K562 (cell line): ENCODE data around the gene PDE1C. TPM values are rescaled to one million over a fixed set of nuclear protein-coding genes. Genes with fewer than 3 reads are reported as not detected.

ENCODE experiments used
- ATAC-seq: fragments of 200-7000 bp; cut with Tn5 transposase; 3 replicates; pipeline ENCODE4 v1.9.1; 2020; ENCODE audit warnings: moderate library complexity
- BruUV-seq: library from RNA; stranded (reverse); fragments of 400-500 nt; replicated peaks from 2 replicates; lab custom pipeline; 2021; lab: Mats Ljungman, UMichigan
- CTCF ChIA-PET: fragments of 300-600 bp; formaldehyde crosslinking; extraction: SDS; loops from one replicate; lab custom pipeline; 2021; ENCODE audit warnings: low intra/inter-chr PET ratio; lab: Yijun Ruan, JAX
- POLR2A ChIA-PET: fragments of 300-600, 350-650 bp; sonication (Branson Sonifier 250); formaldehyde crosslinking; extraction: SDS; loops from one replicate; lab custom pipeline; 2021; ENCODE audit warnings: antibody characterized with exemption, inconsistent platforms; lab: Yijun Ruan, JAX
- DNase-seq, 4 experiments: peaks; one replicate each; pipeline versions ENCODE4 v3.0.0 to v3.0.0-alpha.2; 2011 to 2018; ENCODE audit warnings: low spot score in 3 of 4, mixed read lengths in 3 of 4; ENCODE audit errors: extremely low read depth in 1 of 4
- FAIRE-seq: peaks from 2 replicates; lab custom pipeline; 2011; peaks lifted over from hg19 to GRCh38; lab: Jason Lieb, UNC
- H2AFZ ChIP-seq: 2 replicates; pipeline ENCODE4 v1.6.0; 2011; ENCODE audit warnings: low read depth, low read length, control low read depth, inconsistent platforms
- H3K27ac ChIP-seq: fragments of 200-600 bp; 3 replicates; pipeline ENCODE4 v1.8.0; 2011; ENCODE audit warnings: low read depth, mild to moderate bottlenecking, control low read depth, inconsistent platforms, low read length, moderate library complexity, mixed read lengths; ENCODE audit errors: extremely low read depth
- H3K27me3 ChIP-seq, 2 experiments: fragments of 300-600 bp in 1 of 2; 2 replicates in 1 of 2; 3 replicates in 1 of 2; pipeline versions ENCODE4 v1.6.0 to v1.8.0; 2011; ENCODE audit warnings: inconsistent platforms in 2 of 2, low read length in 2 of 2, mild to moderate bottlenecking in 1 of 2, mixed read lengths in 1 of 2, moderate library complexity in 1 of 2; ENCODE audit not compliant: control insufficient read depth in 2 of 2, insufficient read depth in 2 of 2
- H3K36me3 ChIP-seq: fragments of 300-600 bp; 3 replicates; pipeline ENCODE4 v1.8.0; 2011; ENCODE audit warnings: mild to moderate bottlenecking, low read length, inconsistent platforms; ENCODE audit not compliant: control insufficient read depth, insufficient read depth
- H3K4me1 ChIP-seq, 2 experiments: fragments of 200-600 bp in 1 of 2; replicated peaks in 1 of 2; 2 replicates in 1 of 2; 3 replicates in 1 of 2; pipeline versions ENCODE4 v1.5.1 to v1.8.0; 2011; ENCODE audit warnings: inconsistent platforms in 2 of 2, low read length in 2 of 2, mild to moderate bottlenecking in 1 of 2, mixed read lengths in 1 of 2, moderate library complexity in 1 of 2; ENCODE audit not compliant: control insufficient read depth in 2 of 2, insufficient read depth in 2 of 2
- H3K4me2 ChIP-seq: 2 replicates; pipeline ENCODE4 v1.6.1; 2011; ENCODE audit warnings: low read length, control low read depth, inconsistent platforms, mixed read lengths; ENCODE audit not compliant: insufficient read depth
- H3K4me3 ChIP-seq: fragments of 200-600 bp; sonication (generic), shearing (Covaris generic); 2 replicates; pipeline ENCODE4 v1.5.1; 2016; ENCODE audit warnings: control low read depth, inconsistent platforms
- H3K79me2 ChIP-seq: fragments of 200-600 bp; 3 replicates; pipeline ENCODE4 v1.8.0; 2011; ENCODE audit warnings: low read length, inconsistent platforms; ENCODE audit not compliant: control insufficient read depth, insufficient read depth
- H3K9ac ChIP-seq, 2 experiments: 2 replicates each; pipeline versions ENCODE4 v1.6.0 to v1.6.1; 2011; ENCODE audit warnings: low read depth in 2 of 2, low read length in 2 of 2, control low read depth in 1 of 2, inconsistent platforms in 1 of 2, mild to moderate bottlenecking in 1 of 2, mixed read lengths in 1 of 2; ENCODE audit not compliant: insufficient read depth in 1 of 2
- H3K9me1 ChIP-seq: one replicate; pipeline ENCODE4 v1.6.0; 2011; ENCODE audit warnings: inconsistent platforms, mild to moderate bottlenecking, low read length, moderate library complexity; ENCODE audit not compliant: control insufficient read depth, insufficient read depth
- H3K9me3 ChIP-seq: replicated peaks from 2 replicates; pipeline ENCODE4 v1.5.1; 2011; ENCODE audit warnings: low read depth, low read length, inconsistent platforms; ENCODE audit not compliant: control insufficient read depth, insufficient read depth
- H4K20me1 ChIP-seq: replicated peaks from 2 replicates; pipeline ENCODE4 v1.6.1; 2011; ENCODE audit warnings: low read length, inconsistent platforms, mixed read lengths; ENCODE audit not compliant: control insufficient read depth, insufficient read depth
- CCAR2 ChIP-seq: fragments of 200-400 bp; formaldehyde crosslinking; IDR thresholded peaks from 2 replicates; pipeline ENCODE4 v1.6.1; 2017; ENCODE audit warnings: mild to moderate bottlenecking, low read depth, low read length
- GATAD2B ChIP-seq: fragments of 450-650 bp; IDR thresholded peaks from 2 replicates; pipeline ENCODE4 v1.6.1; 2017; ENCODE audit warnings: mild to moderate bottlenecking, borderline replicate concordance
- GTF2A2 ChIP-seq: IDR thresholded peaks from 2 replicates; pipeline ENCODE4 v1.6.1; 2016; ENCODE audit warnings: mild to moderate bottlenecking, missing genetic modification characterization, missing compliant biosample characterization
- PPARD ChIP-seq: fragments of 250-450 bp; sonication (Bioruptor Pico); IDR thresholded peaks from 2 replicates; pipeline ENCODE4 v1.8.0; 2022; ENCODE audit warnings: inconsistent platforms, mild to moderate bottlenecking, moderate library complexity
- SMAD4 ChIP-seq: fragments of 250-450 bp; sonication (Bioruptor Pico); conservative IDR thresholded peaks from 2 replicates; pipeline ENCODE4 v1.8.0; 2021; ENCODE audit warnings: inconsistent platforms, mild to moderate bottlenecking, moderate library complexity
- ZBTB8A ChIP-seq: fragments of 450-650 bp; IDR thresholded peaks from 2 replicates; pipeline ENCODE4 v1.6.1; 2018; ENCODE audit warnings: mild to moderate bottlenecking, moderate library complexity; ENCODE audit not compliant: partially characterized antibody
- ZNF175 ChIP-seq: fragments of 200-800 bp; sonication (Bioruptor generic); IDR thresholded peaks from 2 replicates; pipeline ENCODE4 v1.6.1; 2016; ENCODE audit warnings: low read depth, mild to moderate bottlenecking, missing genetic modification characterization, missing compliant biosample characterization
- ZNF785 ChIP-seq: fragments of 250-450 bp; sonication (Bioruptor Pico); IDR thresholded peaks from 2 replicates; pipeline ENCODE4 v1.4.0; 2020; ENCODE audit warnings: mild to moderate bottlenecking
- WGBS: fragments of 100-300 bp; shearing (Covaris generic); methylation state at CpG from one replicate; pipeline ENCODE4 v1.1.6; 2016; ENCODE audit warnings: low coverage, mixed read lengths; ENCODE audit not compliant: insufficient coverage; ENCODE audit errors: missing lambda C conversion rate; 5-methylcytosine and 5-hydroxymethylcytosine counted together
- in situ Hi-C: fragments of 300-500 bp; cut with MboI; formaldehyde crosslinking; loops from 4 replicates; pipeline ENCODE4 v1.15.0; 2018; ENCODE audit warnings: inconsistent platforms, mixed read lengths
- intact Hi-C: fragments of 100-400 bp; cut with micrococcal nuclease; formaldehyde crosslinking; loops from 2 replicates; pipeline ENCODE4 v1.14.2; 2022
- polyA plus RNA-seq, 8 experiments: library from polyadenylated mRNA; depleted of rRNA in 4 of 8; stranded (reverse) in 5 of 8; unstranded in 3 of 8; fragments of >200 nt; fragmentation: Nextera tagmentation in 2 of 8; fragmentation: Illumina TruSeq in 1 of 8; extraction: Ambion mirVana in 2 of 8; extraction: Trizol in 1 of 8; gene quantifications; 2 replicates each; pipeline versions ENCODE4 v1.2.1 to v1.2.3, GENCODE V29; 2011 to 2014; ENCODE audit warnings: inconsistent platforms in 1 of 8, missing spikeins in 1 of 8
- total RNA-seq, 7 experiments: library from RNA; depleted of rRNA in 6 of 7; stranded (reverse); fragments of >200 nt in 6 of 7; fragmentation: Illumina TruSeq in 2 of 7; extraction: Trizol in 2 of 7; gene quantifications; 2 replicates each; pipeline versions ENCODE4 v1.2.1 to v1.2.3, GENCODE V29; 2011 to 2021; ENCODE audit warnings: low replicate concordance in 1 of 7
- TF ChIP-seq, protein P1 (sequence below): fragments of 450-650 bp; IDR thresholded peaks from 2 replicates; pipeline ENCODE4 v1.6.1; 2016; ENCODE audit warnings: missing biosample characterization, missing genetic modification characterization
- TF ChIP-seq, protein P2 (sequence below): fragments of 250-450 bp; sonication (Bioruptor Pico); IDR thresholded peaks from 2 replicates; pipeline ENCODE4 v1.9.0; 2021; ENCODE audit warnings: mild to moderate bottlenecking, inconsistent platforms
- TF ChIP-seq, protein P3 (sequence below), 2 experiments: fragments of 450-650 bp in 1 of 2; sonication (generic) in 1 of 2; formaldehyde crosslinking in 1 of 2; IDR thresholded peaks in 1 of 2; conservative IDR thresholded peaks in 1 of 2; 2 replicates each; pipeline versions ENCODE4 v1.6.1 to v1.8.1; 2016 to 2023; ENCODE audit warnings: mild to moderate bottlenecking in 2 of 2, moderate library complexity in 2 of 2, inconsistent platforms in 1 of 2, missing genetic modification reagents in 1 of 2
- TF ChIP-seq, protein P4 (sequence below): fragments of 250-450 bp; sonication (Bioruptor Pico); IDR thresholded peaks from 2 replicates; pipeline ENCODE4 v1.4.0; 2020; ENCODE audit warnings: mild to moderate bottlenecking, moderate library complexity, borderline replicate concordance

PDE1C gene
- total and polyA plus RNA-seq, 9 of the 15 experiments (the other 6 are each of a cell fraction or from before 2014, with no cell fraction given) = under 0.01 to 0.01 TPM; not detected in 7

DNA sequence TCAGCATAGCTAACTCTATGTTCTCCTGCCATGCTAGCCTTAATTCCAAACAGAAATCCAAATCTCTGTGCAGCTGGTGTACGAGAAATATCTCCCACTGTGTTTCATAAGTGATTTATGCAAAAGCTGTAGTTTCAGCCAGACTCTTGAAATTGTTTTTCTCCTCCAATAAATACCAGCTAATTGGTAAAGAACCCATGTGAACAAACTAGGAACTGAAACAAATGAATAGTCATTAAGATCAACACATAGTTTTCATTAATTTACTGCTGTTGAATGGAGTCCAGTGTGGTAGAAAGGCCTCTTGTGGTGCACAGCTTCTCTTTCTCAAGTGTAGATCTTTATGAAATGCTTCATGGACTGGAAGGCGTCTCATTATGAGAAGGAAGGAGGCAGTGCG lies 364.8 kb downstream of the PDE1C start:
- Histone ChIP-seq H3K9me3 (no peaks in the 10 kb centered on the region), H3K36me3 (no peaks in the 10 kb centered on the region), H3K9me1 (no peaks in the 10 kb centered on the region), H3K9ac (no peak overlapping the region), H3K79me2 (no peaks in the 10 kb centered on the region), H4K20me1 (no peaks in the 10 kb centered on the region), H3K4me2 (no peak overlapping the region), H3K4me3 (no peak overlapping the region), H2AFZ (no peak overlapping the region), H3K27ac (no peak overlapping the region), H3K4me1 (no peaks in the 10 kb centered on the region), H3K27me3 (peaks cover 2 to 6% of the 10 kb centered on the region in 2 experiments; a peak in 2 of 5 replicates)
- intact Hi-C loops = no loop called here
- no TSS peak for BruUV-seq
- CTCF ChIA-PET = no interaction called here
- WGBS = 0% methylated on average over 2 of the region's 3 CpGs
- POLR2A ChIA-PET = interaction anchor here (1.1 kb wide), 1 partner anchor 17 kb away, joined by 3 read pairs; no protein-coding TSS in a partner anchor
- TF ChIP-seq GTF2A2 (tag) (no peak), PPARD (CRISPR knock-in tag) (no peak), GATAD2B (no peak), ZNF785 (no peak), CCAR2 (no peak), ZBTB8A (no peak), ZNF175 (CRISPR knock-in tag) (no peak), SMAD4 (CRISPR knock-in tag) (no peak)
- TF ChIP-seq, protein P1, sequence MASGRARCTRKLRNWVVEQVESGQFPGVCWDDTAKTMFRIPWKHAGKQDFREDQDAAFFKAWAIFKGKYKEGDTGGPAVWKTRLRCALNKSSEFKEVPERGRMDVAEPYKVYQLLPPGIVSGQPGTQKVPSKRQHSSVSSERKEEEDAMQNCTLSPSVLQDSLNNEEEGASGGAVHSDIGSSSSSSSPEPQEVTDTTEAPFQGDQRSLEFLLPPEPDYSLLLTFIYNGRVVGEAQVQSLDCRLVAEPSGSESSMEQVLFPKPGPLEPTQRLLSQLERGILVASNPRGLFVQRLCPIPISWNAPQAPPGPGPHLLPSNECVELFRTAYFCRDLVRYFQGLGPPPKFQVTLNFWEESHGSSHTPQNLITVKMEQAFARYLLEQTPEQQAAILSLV (tag) = no peak
- TF ChIP-seq, protein P2, sequence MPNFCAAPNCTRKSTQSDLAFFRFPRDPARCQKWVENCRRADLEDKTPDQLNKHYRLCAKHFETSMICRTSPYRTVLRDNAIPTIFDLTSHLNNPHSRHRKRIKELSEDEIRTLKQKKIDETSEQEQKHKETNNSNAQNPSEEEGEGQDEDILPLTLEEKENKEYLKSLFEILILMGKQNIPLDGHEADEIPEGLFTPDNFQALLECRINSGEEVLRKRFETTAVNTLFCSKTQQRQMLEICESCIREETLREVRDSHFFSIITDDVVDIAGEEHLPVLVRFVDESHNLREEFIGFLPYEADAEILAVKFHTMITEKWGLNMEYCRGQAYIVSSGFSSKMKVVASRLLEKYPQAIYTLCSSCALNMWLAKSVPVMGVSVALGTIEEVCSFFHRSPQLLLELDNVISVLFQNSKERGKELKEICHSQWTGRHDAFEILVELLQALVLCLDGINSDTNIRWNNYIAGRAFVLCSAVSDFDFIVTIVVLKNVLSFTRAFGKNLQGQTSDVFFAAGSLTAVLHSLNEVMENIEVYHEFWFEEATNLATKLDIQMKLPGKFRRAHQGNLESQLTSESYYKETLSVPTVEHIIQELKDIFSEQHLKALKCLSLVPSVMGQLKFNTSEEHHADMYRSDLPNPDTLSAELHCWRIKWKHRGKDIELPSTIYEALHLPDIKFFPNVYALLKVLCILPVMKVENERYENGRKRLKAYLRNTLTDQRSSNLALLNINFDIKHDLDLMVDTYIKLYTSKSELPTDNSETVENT (CRISPR knock-in tag) = no peak
- TF ChIP-seq, protein P3, sequence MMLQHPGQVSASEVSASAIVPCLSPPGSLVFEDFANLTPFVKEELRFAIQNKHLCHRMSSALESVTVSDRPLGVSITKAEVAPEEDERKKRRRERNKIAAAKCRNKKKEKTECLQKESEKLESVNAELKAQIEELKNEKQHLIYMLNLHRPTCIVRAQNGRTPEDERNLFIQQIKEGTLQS (IDR thresholded peaks at IDR 0.05) = no peak
- TF ChIP-seq, protein P3 (CRISPR knock-in tag; conservative IDR thresholded peaks at IDR 0.05) = no peak
- TF ChIP-seq, protein P4, sequence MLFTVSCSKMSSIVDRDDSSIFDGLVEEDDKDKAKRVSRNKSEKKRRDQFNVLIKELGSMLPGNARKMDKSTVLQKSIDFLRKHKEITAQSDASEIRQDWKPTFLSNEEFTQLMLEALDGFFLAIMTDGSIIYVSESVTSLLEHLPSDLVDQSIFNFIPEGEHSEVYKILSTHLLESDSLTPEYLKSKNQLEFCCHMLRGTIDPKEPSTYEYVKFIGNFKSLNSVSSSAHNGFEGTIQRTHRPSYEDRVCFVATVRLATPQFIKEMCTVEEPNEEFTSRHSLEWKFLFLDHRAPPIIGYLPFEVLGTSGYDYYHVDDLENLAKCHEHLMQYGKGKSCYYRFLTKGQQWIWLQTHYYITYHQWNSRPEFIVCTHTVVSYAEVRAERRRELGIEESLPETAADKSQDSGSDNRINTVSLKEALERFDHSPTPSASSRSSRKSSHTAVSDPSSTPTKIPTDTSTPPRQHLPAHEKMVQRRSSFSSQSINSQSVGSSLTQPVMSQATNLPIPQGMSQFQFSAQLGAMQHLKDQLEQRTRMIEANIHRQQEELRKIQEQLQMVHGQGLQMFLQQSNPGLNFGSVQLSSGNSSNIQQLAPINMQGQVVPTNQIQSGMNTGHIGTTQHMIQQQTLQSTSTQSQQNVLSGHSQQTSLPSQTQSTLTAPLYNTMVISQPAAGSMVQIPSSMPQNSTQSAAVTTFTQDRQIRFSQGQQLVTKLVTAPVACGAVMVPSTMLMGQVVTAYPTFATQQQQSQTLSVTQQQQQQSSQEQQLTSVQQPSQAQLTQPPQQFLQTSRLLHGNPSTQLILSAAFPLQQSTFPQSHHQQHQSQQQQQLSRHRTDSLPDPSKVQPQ (CRISPR knock-in tag) = no peak
- in situ Hi-C loops = no loop called here
- no peak for FAIRE-seq
- ATAC-seq = no peak
- DNase-seq = no peak
